Pulmonary artery endothelial cell (primary cell): Measurements from ENCODE around the gene TTLL11. TPM values are rescaled to one million over a fixed set of nuclear protein-coding genes. Genes with fewer than 3 reads are reported as not detected.

ENCODE experiments used
- DNase-seq: peaks from one replicate; pipeline ENCODE4 v3.0.0-alpha.2; 2011; ENCODE audit warnings: low read depth, low spot score
- total RNA-seq: library from RNA; depleted of rRNA; stranded (reverse); fragments of >200 nt; gene quantifications from 2 replicates; pipeline ENCODE4 v1.2.3, GENCODE V29; 2014

TTLL11 gene
- total RNA-seq, 1 donor from 2014 or later, result 1.8 TPM

DNA sequence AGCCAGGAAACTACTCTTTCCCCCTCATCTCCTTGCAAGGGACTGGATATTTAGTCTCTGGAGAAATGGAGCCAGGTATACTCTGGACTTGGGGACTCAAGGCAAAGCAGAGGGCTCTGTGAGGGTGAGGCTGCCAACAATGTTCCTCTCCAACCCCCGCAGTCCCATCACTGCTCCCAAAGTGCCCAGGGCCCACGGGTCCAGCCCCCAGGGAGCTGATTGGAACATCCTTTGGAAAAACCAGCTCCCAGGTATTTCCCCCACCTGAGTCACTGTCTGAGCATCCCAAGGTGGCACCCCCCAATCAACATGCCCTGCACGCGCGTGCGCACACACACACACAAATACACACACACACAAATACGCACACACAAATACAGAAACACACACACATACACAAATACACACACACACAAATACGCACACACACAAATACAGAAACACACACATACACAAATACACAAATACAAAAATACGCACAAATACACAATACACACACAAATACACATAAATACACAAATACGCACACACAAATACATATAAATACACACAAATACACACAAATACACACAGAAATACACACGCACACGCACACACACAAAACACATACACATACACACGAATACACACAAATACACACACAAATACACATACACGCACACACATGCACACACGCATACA is 304.3 kb downstream of the TTLL11 start:
- DNase-seq, result no peak

DNA sequence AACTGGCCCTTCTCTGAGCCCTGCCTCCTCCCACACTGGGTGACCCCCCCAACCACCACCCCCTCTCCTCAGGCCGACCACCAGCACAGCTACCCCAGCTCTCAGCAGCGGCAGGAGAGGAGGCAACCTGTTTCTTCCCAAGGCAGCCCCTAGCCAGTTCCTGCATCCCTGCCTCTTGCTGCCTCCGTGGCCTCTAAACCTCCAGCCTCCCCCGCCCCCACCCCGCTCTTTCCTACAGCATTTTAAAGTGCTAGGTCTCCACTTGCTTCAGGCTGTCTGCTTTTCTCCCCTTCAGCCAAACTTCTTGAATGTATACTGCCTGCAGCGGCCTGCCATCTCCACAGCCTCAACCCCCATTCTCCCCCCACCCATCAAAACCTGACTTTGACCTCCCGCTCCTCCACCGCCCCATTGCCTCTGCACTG is 306.1 kb downstream of the TTLL11 start:
- no peak for DNase-seq

DNA sequence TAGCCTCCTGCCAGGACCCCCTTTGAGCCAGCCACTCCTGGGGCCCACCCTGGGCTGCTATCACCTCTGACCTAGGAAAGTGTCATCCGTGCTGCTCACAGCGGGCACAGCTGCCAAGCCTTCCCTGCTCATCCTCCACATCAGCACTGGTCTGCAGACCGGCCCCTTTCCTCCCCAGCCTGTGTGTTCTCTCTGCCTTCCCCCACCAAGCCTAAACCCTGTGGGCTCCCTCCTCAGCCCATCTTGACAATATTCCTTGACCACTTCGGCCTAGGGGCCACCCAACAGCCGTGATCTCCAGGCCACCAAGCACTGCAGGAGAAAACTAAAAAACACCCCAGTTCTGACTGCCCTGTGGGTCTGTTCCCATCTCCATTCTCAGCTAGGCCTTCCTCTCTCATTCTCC is 306.6 kb downstream of the TTLL11 start:
- no peak for DNase-seq

DNA sequence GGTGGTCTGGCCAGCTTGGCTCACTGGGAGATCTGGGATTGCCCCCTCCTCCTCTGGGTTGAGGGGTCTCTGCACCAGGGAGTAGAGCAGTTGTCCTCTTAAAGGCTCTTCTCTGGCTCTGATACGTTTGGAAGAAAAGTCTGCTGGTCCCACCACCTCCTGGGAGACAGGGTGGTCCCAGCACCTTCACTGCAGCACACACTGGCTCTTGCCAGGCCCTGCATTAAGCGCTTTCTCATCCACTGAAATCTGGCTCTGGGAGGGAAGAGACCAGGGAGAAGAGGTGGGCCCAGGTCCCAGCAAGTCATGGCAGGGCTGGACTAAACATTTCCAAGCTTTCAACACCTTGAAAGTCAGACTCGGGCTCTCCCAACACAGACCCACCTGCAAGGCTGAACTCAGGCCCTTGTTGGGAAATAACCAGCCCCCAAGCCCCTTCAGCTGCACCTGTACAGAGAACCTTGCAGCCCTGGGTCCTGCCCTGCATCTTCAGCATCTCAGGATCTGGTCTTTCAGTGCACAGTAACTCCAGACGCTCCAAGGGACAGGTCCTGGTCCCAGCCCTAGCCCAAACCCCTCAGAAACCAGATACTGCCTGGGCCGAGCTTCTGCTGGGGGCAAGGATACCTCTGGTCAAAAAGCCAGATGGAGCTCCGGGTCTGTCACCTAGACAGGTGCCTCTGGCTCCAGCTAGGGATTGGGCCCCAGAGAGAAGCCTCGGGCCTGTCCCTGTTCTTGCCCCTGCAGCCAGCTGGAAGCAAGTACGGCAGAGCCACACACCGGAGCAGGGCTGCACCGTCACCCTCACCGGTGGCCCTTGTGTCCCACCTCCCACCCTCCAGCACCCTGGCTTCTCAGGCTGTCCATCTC is 307.2 kb downstream of the TTLL11 start:
- DNase-seq, result no peak

DNA sequence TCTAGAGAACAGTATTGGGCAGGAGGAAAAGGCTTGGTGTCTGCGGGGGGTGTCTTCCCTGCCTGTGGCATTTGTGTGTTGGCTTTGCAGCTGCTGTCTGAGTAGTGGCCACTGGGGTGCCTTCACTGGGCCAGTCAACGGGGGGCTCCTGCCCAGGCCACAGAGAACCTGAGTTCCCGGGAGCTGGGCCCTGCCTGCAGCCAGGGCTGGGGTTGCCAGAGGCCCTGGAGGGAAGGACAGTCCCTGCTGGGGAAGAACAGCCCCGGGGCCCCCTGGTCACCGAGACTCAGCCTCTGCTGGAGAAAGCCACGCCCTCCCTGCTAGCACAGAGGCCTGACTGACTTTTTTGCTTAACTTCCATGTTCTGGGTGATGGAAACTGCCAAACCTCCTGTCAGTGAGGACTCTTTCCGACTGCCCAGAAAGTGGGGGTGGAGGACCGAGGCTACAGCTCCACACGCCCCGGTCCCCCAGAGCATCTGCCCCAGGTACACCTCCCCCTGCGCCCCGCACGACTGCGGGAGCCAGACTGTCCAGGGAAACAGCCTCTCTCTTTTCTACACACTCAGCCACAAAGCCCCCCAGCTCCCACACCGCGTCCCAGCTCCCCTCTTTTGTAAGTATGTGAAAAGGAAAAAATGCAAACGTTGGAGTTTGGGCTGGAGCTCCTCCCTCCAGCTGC is 308.2 kb downstream of the TTLL11 start:
- DNase-seq, result no peak

DNA sequence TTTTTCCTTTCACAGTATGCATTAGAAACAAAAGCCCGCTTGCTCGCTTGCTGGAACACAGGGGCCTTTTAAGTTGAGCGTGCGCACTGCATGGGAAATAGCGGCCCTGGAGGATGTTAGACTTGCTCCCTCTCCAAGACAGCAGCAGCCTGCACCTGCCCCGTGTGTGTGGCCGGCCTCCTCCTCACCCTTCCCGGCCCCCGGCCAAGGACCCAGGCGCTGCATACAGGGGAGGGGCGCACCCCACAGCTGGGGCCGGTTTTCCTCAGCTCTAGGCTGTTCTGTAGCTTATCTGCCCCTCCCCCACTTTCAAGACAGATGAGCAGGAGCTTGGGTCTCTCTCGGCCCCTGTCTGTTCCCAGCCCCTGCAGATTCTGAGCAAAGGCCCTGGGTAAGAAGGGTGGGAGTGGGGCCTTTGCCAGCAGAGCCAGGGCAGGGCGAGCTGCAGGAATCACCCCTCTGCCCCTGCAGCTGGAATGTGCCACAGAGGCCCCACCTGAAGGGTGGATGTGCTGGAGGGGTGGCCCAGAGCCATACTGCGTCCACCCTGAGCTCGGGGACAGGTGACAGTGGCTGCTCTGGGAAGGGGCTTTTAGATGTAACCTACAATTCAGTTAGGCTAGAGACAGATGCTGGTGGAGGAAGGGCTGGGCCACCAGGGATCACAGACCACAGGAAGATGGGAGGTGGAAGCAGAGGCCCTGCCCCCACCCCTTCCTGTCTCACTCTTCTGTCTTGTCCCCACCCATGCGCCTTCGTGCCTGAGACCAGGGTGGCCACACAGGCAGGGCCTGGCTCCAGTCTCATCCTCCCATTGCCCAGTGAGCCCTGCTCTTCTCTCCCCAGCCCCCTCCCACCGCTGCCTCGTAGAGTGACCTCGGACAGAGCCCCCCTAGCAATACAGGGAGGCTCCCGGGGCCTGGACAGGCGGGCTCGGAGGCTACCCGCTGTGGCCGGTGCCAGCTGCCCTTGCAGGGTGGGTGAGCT is 309.3 kb downstream of the TTLL11 start:
- no peak for DNase-seq

DNA sequence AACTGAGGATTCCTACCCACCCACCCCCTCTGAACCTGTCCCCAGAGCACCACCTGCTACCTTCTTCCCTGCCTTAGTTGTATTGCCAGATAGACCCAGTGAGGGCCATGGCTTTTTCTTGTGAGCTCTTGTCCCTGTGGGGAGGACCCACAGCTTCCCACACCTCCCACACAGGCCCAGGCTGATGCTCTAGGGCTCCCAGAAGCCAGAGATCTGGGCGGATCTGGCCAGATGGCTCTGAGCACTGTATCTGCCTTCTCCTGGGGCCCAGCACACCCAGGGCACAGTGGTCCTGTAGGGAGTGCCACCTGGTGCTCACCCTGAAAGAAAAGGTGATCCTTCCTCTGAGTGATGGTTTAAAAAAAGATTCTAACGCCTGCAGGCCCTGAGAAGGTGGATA is 310.0 kb downstream of the TTLL11 start:
- DNase-seq, result no peak

DNA sequence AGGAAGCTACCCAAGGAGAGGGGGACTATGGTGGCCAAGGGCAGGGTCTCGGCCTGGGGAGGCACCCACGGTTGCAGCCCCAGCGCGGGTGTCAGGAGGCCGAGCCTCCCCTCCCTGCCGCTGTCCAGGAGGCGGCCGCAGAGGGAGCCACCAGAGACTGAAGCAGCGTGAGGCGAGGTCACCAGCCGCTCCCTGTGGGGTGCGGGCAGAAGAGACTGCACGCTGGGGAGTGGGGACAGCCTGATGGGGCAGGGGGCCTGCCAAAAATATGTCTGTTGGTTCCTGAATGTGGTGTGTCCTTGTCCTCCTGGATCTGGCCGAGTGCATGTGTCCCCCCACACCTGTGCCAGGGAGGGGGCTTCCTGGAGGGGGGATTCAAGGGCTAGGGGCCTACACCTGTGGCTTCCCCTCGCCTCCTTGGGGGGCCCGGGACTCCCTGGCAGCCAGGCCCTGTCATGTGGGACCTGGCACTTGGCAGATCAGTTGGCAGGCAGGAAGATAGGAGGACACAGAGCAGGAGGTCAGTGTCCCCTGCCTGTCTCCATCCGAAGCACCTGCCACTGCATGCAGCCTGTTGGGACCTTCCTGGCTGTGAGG is 310.5 kb downstream of the TTLL11 start:
- DNase-seq, result no peak

DNA sequence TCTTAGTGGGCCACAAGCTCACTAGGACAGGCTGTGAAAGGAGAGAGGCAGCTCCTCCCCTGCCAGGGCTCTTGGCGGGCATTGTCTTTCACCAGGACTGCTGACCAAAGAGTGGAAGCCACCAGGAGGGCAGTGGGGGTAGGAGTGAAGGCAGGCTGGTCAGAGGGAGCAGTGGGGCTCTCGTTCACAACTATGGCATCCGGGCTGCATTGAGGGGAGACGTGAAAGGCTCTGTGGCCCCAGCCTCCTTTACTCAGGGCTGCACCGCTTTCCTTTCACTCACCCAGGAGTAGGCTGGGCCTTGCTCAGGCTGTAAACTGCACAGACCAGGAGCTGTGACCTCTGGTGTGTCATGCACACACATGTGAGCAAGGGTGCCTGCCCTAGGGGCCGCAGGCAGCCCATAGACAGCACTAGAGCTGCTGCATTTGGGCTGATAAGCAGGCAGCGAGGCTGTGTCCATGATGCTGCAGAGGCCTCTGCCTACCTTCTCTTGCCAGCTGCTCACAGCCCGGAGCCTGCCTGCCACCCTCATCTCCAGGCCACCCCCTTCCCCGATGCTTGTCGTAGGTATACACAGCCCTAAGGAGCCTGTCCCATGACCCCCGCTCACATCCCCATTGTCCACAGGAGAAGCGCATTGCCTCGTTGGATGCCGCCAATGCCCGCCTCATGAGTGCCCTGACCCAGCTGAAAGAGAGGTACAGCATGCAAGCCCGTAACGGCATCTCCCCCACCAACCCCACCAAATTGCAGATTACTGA is 311.2 kb downstream of the TTLL11 start:
- DNase-seq, result no peak

DNA sequence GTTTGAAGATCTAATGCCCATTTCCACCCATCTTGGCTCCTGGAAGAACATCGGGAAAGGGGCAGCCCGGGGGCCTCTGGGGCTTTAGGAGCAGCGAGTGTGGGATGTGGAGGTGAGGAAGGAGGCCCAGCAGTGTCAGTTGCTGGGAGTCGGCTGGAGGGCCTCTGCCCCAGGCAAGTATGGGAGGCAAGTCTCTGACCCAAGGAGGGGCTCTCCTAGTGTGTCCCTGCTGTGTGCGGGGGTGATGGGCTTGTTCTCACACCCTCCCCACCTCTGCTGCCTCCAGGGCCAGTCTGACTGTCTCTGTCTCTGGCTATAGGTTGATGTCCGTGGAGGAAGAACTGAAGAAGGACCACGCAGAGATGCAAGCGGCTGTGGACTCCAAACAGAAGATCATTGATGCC is 312.0 kb downstream of the TTLL11 start:
- no peak for DNase-seq

DNA sequence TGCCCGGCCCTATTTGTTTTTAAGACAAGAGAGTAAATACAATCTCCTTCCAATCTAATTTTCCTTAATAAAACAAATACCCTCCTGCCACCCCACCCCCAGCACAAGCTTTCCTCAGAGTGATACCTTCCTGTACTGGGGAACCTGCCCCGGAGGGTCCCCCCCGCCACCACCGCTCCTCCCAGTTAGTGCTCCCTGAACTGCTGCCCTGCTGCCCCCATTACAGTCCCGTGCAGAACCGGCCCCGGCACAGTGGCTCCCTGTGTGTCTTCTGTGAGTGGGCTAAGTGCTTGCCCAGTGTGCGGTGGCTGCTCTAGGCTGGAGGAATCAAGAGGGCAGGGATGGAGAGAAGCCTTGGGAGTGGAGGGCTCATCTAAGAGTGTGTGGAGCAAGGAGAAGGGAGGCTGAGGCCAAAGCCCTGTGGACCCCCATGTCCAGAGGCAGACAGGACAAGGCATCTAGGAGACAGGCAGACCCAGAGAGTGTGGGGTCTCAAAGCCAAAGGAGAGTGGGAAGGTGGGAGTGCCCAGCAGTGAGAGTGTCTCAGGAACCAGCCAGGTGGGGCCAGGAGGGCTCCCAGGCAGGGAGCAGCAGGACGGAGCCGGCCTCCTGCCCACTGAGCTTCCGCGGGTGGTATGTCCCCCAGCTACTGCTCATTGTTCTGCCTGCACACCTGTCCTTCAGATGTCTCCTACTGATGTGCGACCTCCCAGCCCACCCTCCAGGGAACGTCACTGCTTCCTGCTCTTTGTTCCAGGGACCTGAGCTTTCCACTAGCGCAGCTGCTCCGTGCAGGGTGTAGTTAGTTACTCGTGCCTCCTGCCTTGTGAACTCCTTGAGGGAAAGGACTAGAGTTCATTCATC is 312.7 kb downstream of the TTLL11 start:
- DNase-seq, result no peak

DNA sequence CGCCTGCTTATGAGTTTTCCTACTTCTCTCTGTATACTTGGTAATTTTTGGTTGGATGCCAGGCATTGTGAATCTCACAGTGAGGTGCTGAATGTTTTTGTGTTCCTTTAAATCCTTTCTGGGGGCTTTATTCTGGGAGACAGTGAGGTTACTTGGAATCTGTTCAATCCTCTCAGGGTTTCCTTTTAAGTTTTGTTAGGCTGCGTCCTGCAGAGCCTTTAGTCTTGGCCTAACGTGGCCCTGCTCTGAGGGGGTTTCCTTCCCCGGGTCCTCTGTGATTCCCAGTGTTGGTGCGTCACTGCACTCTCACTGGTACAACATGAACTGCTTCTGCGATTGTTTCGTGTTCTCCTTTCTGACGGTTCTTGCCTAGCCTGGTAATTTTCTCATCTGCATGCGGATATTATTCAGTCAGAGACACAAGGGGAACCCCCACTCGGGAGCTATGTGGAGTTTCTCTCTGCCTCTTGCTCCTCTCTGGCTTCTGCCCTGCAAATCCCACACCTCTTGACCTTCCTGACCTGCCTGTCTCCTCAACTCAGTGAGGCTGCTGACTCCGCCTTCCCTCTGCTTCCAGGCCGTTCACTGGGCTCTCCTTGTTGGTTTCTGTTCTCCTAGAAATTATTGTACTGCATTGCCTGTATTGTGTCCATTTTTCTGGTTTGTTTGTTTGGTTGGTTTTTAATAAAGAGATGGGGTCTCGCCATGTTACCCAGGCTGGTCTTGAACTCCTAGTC is 313.6 kb downstream of the TTLL11 start:
- peak; percentile 24 for DNase-seq

DNA sequence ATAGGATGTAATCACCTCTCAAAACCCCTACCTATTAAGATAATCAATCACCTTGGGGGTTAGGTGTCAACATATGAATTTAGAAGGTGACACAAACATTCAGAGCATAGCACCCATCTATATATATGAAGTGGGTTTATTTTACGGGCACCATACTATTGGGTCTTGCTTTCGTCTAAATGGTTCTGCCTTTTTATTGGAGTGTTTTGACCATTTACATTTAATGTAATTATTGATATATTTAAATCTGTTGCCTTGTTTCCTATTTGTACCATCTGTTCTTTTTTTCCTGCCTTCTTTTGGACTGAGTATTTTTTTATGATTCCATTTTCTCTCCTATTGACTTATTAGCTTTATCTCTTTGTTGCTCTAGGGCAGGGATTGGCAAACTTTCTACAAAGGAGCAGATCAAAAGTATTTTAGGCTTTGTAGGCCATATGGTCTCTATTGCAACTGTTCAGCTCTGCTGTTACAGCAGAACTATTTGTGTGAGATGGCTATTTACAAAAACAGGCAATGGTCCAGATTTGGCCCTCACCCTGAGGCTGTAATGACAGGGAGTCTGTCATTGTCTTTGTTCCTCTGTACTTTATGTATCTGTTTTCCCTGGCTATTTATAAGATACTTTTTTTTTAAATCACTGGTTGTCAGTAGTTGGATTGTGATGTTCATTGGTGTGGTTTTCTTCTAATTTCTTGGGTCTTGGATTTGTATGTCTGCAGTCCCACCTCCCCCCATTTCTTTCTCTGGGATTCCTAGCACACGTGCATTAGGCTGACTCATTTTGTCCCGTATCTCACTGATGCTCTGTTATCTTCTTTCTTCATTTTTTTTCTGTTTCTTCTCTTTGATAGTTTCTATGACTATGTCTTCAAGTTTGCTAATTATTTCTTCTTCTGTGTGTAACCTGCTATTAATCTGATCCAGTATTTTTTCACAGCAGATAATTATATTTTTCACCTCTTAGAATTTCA is 314.6 kb downstream of the TTLL11 start:
- DNase-seq, result no peak

DNA sequence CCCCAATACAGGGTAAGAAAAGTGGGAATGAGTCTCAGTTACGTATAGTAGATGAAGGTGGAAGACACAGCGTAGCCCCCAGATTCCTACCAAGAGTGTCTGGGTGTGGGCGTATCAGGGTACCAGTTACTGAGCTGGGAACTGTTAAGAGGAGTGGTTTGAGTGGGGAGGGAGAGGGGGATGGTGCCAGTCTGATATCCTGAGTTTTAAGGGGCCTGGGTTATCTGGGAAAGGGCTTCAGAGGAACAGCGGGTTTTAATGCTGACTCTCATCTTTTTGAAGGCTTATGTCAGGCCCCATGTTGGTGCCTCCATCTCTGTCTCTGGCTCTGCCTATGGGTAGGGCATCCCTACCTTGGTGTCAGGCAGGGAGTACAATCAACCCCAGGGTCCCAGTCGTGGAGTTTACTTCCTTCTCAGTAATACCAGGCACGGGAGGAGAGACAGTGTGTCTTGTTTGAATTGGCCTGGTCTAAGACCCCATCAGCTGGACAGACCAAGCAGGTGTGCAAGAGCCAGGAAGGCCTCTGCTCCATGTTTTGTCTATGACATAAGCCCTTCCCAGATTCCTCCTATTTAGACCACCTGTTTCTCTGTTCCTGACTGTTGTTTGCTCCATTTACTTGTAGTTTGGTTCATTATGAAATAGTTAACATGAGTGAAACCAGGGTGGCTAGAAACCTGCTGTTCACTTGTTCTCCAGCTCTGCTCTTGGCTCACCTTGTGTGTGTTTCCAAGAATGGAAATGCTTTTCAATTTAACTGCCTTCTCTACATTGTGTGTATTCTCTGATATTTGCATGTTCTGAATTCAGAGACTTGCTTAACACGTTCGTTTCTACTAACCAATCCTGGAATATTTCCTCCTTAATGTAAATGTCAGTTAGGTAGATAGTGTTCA is 316.1 kb downstream of the TTLL11 start:
- no peak for DNase-seq

DNA sequence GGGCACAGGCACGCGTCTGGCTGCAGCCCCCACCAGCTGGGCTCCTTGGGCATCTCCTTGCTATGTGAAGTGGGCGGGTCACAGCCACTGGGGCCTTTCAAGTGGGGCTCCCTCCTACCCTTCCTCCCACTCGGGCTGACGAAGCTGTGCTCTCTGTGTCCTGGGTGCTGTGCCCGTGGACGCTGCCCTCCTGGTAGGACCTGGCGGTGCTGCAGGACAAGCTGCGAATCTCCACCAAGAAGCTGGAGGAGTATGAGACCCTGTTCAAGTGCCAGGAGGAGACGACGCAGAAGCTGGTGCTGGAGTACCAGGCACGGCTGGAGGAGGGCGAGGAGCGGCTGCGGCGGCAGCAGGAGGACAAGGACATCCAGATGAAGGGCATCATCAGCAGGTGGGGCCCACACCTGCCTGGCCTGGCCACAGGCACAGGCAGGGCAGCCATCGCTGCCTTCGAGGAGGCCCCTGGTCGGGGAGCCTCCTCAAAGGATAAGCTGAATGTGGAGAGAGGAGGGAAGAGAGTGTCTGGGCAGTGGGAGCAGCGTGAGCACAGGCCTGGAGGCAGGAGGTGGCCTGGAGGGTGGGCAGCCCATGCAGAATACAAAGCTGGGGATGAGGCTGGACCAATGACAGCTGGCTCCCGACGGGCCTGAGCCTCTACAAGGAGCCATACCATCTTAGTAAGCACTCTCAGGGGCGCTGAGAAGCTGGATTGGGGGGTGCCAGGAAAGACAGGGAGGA is 316.9 kb downstream of the TTLL11 start:
- DNase-seq, result no peak
